ENCODE data around the gene ZNF792.
"Not testable (repeated sequence)": the region's sequence is repeated elsewhere in the genome, so short reads cannot be mapped to it uniquely, and the experiment has no call there.

ZNF792 gene

DNA sequence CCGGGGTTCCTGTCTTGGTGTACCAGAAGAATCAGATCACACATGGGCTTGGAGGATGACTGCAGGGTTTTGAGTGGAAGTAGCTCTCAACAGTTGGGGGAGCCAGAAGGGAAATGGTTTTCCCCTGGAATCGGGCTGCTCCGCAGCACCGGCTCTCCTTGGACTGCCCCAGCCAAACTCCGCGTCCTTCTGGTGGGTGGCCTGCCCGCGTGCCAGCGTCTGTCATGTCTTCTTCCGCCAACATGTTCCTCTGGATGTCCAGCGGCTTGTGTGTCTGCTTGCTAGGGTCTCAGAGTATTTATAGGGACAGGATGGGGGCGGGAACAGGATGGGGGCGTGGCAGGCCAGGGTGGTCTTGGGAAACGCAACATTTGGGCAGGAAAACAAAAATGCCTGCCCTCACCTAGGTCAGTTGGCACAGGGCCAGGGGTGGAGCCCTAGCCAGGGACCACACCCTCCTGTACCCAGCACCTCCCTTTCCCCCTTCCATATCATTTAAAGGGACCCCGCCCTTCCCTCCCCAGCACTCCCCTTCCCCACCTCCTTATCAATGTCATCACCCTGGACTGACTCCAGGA lies 38.7 kb downstream of the ZNF792 start:
- no peak for DNase-seq (ENCODE audit: low spot score)
- ChIA-PET POLR2A (ENCODE audit: low non-redundant PET) (no interaction called here), CTCF (interaction anchor here (0.6 kb wide), 1 partner anchor 566 kb away, joined by 3 read pairs; no protein-coding TSS in a partner anchor)
- no peak overlapping the region for H3K27ac ChIP-seq
- no peak for TF ChIP-seq CTCF (conservative IDR thresholded peaks at IDR 0.05; ENCODE audit: low read depth)

DNA sequence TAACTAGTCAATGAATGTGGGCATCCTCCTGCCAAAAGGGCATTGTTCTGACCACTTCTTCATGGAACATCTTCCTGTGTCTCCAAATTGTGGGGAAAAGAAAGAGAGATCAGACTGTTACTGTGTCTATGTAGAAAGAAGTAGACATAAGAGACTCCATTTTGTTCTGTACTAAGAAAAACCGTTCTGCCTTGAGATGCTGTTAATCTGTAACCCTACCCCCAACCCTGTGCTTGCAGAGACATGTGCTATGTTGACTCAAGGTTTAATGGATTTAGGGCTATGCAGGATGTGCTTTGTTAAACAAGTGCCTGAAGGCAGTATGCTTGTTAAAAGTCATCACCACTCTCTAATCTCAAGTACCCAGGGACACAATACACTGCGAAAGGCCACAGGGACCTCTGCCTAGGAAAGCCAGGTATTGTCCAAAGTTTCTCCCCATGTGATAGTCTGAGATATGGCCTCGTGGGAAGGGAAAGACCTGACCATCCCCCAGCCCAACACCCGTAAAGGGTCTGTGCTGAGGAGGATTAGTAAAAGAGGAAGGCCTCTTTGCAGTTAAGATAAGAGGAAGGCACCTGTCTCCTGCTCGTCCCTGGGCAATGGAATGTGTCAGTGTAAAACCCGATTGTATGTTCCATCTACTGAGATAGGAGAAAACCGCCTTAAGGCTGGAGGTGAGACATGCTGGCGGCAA lies 43.8 kb downstream of the ZNF792 start:
- DNase-seq (ENCODE audit: low spot score); POLR2A ChIA-PET (ENCODE audit: low non-redundant PET); H3K27ac ChIP-seq; CTCF ChIA-PET: not testable (repeated sequence)

DNA sequence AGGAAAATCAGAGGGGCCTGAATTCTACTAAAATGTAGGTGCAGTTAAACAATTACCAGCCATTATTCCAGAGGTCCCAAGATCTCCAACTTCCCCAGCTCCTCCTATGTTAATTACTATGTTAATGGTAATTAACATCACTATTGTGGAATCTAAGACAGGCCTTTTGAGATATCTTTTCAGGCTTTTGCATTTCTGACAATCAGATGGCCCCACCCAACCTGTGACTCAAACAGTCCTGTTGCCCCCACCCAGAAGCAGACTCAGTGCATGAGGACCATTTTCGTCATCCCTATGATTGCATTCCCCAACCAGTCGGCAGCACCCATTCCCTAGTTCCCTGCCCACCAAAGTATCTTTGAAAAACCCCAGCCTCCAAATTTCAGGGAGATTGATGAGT lies 45.8 kb downstream of the ZNF792 start:
- ChIA-PET CTCF (no interaction called here), POLR2A (ENCODE audit: low non-redundant PET) (no interaction called here)
- H3K27ac ChIP-seq: no peak overlapping the region
- DNase-seq (ENCODE audit: low spot score): no peak
- no peak for TF ChIP-seq CTCF (conservative IDR thresholded peaks at IDR 0.05; ENCODE audit: low read depth)

GRCh38 chr19:34917144-34917543 lies 46.9 kb downstream of the ZNF792 start:
- CTCF ChIA-PET; H3K27ac ChIP-seq; DNase-seq (ENCODE audit: low spot score); POLR2A ChIA-PET (ENCODE audit: low non-redundant PET): not testable (repeated sequence)

DNA sequence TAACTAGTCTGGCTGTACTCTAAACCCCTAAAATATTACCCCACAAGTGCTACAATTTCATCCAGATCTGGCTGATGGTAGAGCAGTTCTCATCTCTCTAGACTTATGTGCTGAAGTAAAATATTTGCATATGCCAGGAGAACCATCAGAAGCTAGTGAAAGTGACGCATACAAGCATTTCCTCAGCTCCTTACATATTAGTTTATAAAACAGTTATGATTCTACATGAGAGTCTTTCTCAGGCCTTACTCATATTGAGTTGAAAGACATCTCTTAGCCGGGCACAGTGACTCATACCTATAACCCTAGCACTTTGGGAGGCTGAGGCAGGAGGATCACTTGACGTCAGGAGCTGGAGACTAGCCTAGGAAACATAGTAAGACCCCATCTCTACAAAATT lies 53.3 kb downstream of the ZNF792 start:
- no peak for DNase-seq (ENCODE audit: low spot score)
- CTCF ChIA-PET: no interaction called here
- POLR2A ChIA-PET (ENCODE audit: low non-redundant PET): no interaction called here
- H3K27ac ChIP-seq: no peak overlapping the region
- TF ChIP-seq CTCF (conservative IDR thresholded peaks at IDR 0.05; ENCODE audit: low read depth): no peak
